Parathyroid adenoma (tissue), 2 donors: ENCODE results near the gene AIPL1.

ENCODE experiments used
- H2AFZ ChIP-seq: fragments of 300-600 bp; sonication (generic); one replicate; pipeline ENCODE4 v1.7.0; 2017; ENCODE audit warnings: antibody characterized with exemption, mild to moderate bottlenecking
- H3K27ac ChIP-seq: fragments of 300-600 bp; sonication (generic); one replicate; pipeline ENCODE4 v1.7.0; 2017
- H3K27me3 ChIP-seq: fragments of 300-600 bp; sonication (generic); one replicate; pipeline ENCODE4 v1.7.0; 2017; ENCODE audit warnings: low read length; ENCODE audit not compliant: control insufficient read depth, insufficient read depth
- H3K36me3 ChIP-seq: fragments of 300-600 bp; sonication (generic); one replicate; pipeline ENCODE4 v1.7.0; 2017; ENCODE audit warnings: low read length; ENCODE audit not compliant: control insufficient read depth, insufficient read depth
- H3K4me1 ChIP-seq: fragments of 300-600 bp; sonication (generic); one replicate; pipeline ENCODE4 v1.7.0; 2017; ENCODE audit warnings: control low read depth
- H3K4me2 ChIP-seq: fragments of 300-600 bp; sonication (generic); one replicate; pipeline ENCODE4 v1.7.0; 2017; ENCODE audit warnings: low read length
- H3K4me3 ChIP-seq: fragments of 300-600 bp; sonication (generic); one replicate; pipeline ENCODE4 v1.7.0; 2017; ENCODE audit warnings: low read depth, low read length
- H3K79me2 ChIP-seq: fragments of 300-600 bp; sonication (generic); one replicate; pipeline ENCODE4 v1.7.0; 2017; ENCODE audit warnings: control low read depth
- H3K9ac ChIP-seq: fragments of 300-600 bp; sonication (generic); one replicate; pipeline ENCODE4 v1.7.0; 2017; ENCODE audit warnings: mild to moderate bottlenecking
- H3K9me3 ChIP-seq: fragments of 300-600 bp; sonication (generic); one replicate; pipeline ENCODE4 v1.7.0; 2017; ENCODE audit warnings: low read length; ENCODE audit not compliant: control insufficient read depth
- TF ChIP-seq, protein P1 (sequence below): fragments of 300-600 bp; sonication (generic); IDR thresholded peaks from one replicate; pipeline ENCODE4 v1.7.0; 2017; ENCODE audit warnings: antibody characterized with exemption, mild to moderate bottlenecking
- donor health status: primary hyperparathyroidism.

The AIPL1 gene

DNA sequence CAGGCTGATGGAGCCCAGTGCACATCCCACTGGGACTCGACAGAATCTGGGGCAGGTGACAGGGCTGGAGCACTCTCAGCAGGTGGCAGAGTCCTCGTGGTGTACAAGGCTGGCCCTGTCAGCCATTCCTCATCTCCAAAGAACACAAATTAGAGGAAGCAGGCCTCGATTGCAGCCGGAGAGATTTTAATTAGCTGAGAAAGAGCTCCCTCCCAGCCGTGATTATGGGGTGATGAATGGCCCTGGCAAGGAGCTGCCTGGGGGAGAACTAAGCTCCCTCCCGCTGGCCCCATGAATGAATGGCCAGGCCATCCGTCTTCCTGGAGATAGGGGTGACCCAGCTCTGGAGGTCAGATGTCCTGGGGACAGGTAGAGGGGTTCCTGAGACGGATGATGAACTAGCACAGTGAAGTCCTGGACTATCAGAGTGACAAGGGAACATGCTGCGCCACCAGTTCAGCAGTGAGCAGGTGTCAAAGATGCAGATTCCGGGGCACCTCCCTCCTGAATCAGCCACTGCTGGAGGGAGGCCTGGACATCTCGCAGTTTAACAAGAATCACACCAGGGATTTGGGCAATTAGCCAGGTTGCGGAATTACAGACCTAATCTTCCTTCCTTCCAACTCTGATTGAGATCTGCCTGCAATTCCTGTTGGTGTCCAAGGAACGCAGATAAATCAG lies 44.8 kb upstream of the AIPL1 start:
- Histone ChIP-seq H3K9me3 (no peaks in the 10 kb centered on the region), H3K9ac (no peak overlapping the region), H3K4me2 (no peak overlapping the region), H3K27me3 (no peaks in the 10 kb centered on the region), H3K79me2 (no peaks in the 10 kb centered on the region), H3K27ac (no peak overlapping the region), H3K4me1 (no peaks in the 10 kb centered on the region), H2AFZ (no peak overlapping the region), H3K4me3 (no peak overlapping the region), H3K36me3 (no peaks in the 10 kb centered on the region)
- TF ChIP-seq, protein P1, sequence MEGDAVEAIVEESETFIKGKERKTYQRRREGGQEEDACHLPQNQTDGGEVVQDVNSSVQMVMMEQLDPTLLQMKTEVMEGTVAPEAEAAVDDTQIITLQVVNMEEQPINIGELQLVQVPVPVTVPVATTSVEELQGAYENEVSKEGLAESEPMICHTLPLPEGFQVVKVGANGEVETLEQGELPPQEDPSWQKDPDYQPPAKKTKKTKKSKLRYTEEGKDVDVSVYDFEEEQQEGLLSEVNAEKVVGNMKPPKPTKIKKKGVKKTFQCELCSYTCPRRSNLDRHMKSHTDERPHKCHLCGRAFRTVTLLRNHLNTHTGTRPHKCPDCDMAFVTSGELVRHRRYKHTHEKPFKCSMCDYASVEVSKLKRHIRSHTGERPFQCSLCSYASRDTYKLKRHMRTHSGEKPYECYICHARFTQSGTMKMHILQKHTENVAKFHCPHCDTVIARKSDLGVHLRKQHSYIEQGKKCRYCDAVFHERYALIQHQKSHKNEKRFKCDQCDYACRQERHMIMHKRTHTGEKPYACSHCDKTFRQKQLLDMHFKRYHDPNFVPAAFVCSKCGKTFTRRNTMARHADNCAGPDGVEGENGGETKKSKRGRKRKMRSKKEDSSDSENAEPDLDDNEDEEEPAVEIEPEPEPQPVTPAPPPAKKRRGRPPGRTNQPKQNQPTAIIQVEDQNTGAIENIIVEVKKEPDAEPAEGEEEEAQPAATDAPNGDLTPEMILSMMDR: no peak

DNA sequence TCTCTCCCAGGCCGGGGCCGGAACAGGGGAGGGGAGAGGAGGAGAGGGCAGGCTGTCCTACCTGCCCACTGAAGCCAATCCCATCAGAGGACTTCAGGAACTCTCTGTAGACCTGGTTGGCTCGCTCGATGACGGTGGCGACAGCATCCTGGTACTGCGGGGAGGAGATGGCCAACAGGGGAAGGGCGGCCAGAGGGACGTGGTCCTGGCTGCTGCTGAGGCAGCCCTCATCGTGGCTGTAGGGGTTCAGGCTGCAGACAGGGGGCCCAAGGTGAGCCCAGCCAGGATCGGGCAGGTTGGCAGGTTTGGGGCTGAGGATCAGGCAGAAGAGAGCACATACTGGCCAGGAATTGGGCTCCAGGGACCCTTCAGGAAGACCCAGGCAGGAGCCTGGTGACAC lies 43.6 kb upstream of the AIPL1 start:
- no peak overlapping the region for H3K27ac ChIP-seq
- no peaks in the 10 kb centered on the region for H3K27me3 ChIP-seq
- H3K4me1 ChIP-seq: no peaks in the 10 kb centered on the region
- no peaks in the 10 kb centered on the region for H3K79me2 ChIP-seq
- H3K4me2 ChIP-seq: no peak overlapping the region
- H3K4me3 ChIP-seq: no peak overlapping the region
- no peaks in the 10 kb centered on the region for H3K9me3 ChIP-seq
- H3K9ac ChIP-seq: no peak overlapping the region
- no peak overlapping the region for H2AFZ ChIP-seq
- no peaks in the 10 kb centered on the region for H3K36me3 ChIP-seq
- TF ChIP-seq, protein P1: no peak

DNA sequence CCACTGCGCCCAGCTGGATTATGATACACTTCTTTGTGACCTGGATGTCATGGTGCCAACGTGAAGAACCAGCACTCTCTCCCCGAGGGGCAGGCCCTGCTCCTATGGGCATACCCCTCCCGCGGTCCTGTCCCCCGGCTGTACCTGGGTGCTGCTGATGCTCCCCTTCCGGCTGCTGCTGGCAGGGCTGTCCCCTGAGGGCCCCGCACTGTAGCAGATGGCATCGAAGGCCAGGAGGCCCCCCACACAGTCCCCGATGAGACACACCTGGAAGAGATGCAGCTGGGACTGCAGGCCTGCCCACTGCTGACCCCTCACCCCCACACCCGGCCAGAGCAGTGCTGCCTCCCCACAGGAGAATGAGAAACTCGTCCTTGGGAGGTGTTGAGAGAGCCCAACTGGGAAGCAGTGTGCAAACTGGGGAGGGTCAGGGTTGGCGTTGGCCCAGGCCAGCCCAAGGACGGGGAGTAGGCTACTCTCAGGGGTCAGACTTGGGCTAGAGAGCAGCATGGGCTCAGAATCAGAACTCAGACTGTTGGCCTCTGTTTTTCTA lies 43.0 kb upstream of the AIPL1 start:
- no peaks in the 10 kb centered on the region for H3K36me3 ChIP-seq
- no peak overlapping the region for H3K27ac ChIP-seq
- H3K4me3 ChIP-seq: no peak overlapping the region
- no peaks in the 10 kb centered on the region for H3K9me3 ChIP-seq
- no peak overlapping the region for H2AFZ ChIP-seq
- H3K4me1 ChIP-seq: no peaks in the 10 kb centered on the region
- no peaks in the 10 kb centered on the region for H3K27me3 ChIP-seq
- no peak overlapping the region for H3K9ac ChIP-seq
- TF ChIP-seq, protein P1: no peak
- no peaks in the 10 kb centered on the region for H3K79me2 ChIP-seq
- H3K4me2 ChIP-seq: no peak overlapping the region

DNA sequence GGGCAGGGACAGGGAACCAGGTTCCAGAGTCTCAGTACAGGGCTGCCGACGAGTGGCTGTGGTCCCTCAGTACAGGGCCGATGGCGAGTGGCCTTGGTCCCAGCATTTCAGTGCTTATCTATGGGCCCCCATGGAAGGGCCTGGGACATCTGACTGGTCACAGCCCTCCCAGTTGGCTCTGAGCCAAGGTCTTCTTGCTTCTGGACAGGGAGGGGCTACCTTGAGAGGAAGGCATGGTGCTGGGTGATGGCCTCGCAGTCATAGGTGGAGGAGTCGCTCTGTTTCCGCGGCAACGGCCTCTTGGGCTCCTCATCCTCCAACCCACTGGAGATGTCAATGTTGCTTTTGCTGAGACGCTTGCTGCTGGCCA lies 41.9 kb upstream of the AIPL1 start:
- Histone ChIP-seq H3K27me3 (no peaks in the 10 kb centered on the region), H3K4me3 (no peak overlapping the region), H3K27ac (no peak overlapping the region), H3K79me2 (no peaks in the 10 kb centered on the region), H3K36me3 (no peaks in the 10 kb centered on the region), H3K9me3 (no peaks in the 10 kb centered on the region), H3K4me1 (no peaks in the 10 kb centered on the region), H3K4me2 (no peak overlapping the region), H3K9ac (no peak overlapping the region), H2AFZ (no peak overlapping the region)
- TF ChIP-seq, protein P1: no peak
